Gastrocnemius medialis (tissue), 4 donors: ENCODE measurements around the gene MAGEA11.
"Not testable (repeated sequence)": the region's sequence is repeated elsewhere in the genome, so short reads cannot be mapped to it uniquely, and the experiment has no call there.

Experiments used
- POLR2A ChIP-seq, 2 donors: fragments of 450-650 bp; IDR thresholded peaks; one replicate each; pipeline ENCODE4 v1.6.1; 2017; ENCODE audit warnings: antibody characterized with exemption in 2 of 2, mild to moderate bottlenecking in 2 of 2, moderate library complexity in 2 of 2
- TF ChIP-seq, protein P1 (sequence below), 5 experiments: fragments of 450-650 bp in 3 of 5; fragments of 200-600 bp in 2 of 5; sonication (generic) in 2 of 5; IDR thresholded peaks in 4 of 5; conservative IDR thresholded peaks in 1 of 5; 1 replicate in 4 of 5; 2 replicates in 1 of 5; pipeline ENCODE4 v1.5.1; 2016 to 2019; ENCODE audit warnings: antibody characterized with exemption in 5 of 5, mild to moderate bottlenecking in 3 of 5, moderate library complexity in 3 of 5

DNA sequence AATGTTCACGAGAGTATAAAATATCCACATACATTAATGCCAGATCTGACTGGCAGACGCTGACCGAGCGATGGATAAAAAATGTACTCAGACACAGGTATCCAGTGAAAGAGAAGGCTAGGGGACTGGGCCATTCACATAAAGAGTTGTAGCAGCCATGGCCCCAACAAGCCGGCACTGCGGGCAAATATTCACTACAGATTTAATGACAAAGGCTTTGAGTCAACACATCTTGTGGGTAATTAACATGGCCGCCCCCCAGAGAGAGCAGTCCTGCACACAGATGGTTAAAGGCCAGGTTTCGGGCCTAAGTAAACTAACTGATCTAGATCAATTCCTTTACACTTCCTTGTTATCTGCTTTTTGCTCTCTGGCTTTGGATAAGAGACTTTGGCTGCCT lies 36.3 kb upstream of the MAGEA11 start:
- TF ChIP-seq, protein P1, sequence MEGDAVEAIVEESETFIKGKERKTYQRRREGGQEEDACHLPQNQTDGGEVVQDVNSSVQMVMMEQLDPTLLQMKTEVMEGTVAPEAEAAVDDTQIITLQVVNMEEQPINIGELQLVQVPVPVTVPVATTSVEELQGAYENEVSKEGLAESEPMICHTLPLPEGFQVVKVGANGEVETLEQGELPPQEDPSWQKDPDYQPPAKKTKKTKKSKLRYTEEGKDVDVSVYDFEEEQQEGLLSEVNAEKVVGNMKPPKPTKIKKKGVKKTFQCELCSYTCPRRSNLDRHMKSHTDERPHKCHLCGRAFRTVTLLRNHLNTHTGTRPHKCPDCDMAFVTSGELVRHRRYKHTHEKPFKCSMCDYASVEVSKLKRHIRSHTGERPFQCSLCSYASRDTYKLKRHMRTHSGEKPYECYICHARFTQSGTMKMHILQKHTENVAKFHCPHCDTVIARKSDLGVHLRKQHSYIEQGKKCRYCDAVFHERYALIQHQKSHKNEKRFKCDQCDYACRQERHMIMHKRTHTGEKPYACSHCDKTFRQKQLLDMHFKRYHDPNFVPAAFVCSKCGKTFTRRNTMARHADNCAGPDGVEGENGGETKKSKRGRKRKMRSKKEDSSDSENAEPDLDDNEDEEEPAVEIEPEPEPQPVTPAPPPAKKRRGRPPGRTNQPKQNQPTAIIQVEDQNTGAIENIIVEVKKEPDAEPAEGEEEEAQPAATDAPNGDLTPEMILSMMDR (IDR thresholded peaks at IDR 0.05 in 4 of 5, conservative IDR thresholded peaks at IDR 0.05 in 1 of 5) = not testable (repeated sequence)
- TF ChIP-seq POLR2A (IDR thresholded peaks at IDR 0.05) = not testable (repeated sequence)
